PC-9 (cell line): ENCODE results near the gene GRIK3. TPM values are rescaled to one million over a fixed set of nuclear protein-coding genes. Genes with fewer than 3 reads are reported as not detected.

Experiments
- BruUV-seq: library from RNA; stranded (reverse); fragments of 400-500 nt; replicated peaks from 2 replicates; lab custom pipeline; 2021; lab: Mats Ljungman, UMichigan
- CTCF ChIA-PET: fragments of 300-600 bp; sonication (Branson Sonifier 250); formaldehyde crosslinking; loops from one replicate; lab custom pipeline; 2022; ENCODE audit warnings: antibody characterized with exemption; lab: Charles Lee
- POLR2A ChIA-PET: fragments of 300-600 bp; sonication (Branson Sonifier 250); formaldehyde crosslinking; loops from one replicate; lab custom pipeline; 2022; ENCODE audit warnings: antibody characterized with exemption; ENCODE audit not compliant: unreplicated experiment; lab: Charles Lee
- DNase-seq, 2 experiments: peaks; one replicate each; pipeline versions ENCODE4 v3.0.0 to v3.0.0-alpha.2; 2015 to 2022; ENCODE audit warnings: mixed read lengths in 1 of 2
- H2AFZ ChIP-seq: fragments of 200-600 bp; sonication (generic); 2 replicates; pipeline ENCODE4 v1.8.1; 2017; ENCODE audit warnings: antibody characterized with exemption
- H3F3A ChIP-seq: fragments of 200-600 bp; sonication (generic); 2 replicates; pipeline ENCODE4 v1.8.1; 2017; ENCODE audit warnings: antibody characterized with exemption, mild to moderate bottlenecking, low read depth; ENCODE audit not compliant: insufficient read depth
- H3K27ac ChIP-seq: fragments of 200-600 bp; sonication (generic); 2 replicates; pipeline ENCODE4 v1.6.1; 2016; ENCODE audit warnings: mixed run types
- H3K27me3 ChIP-seq: fragments of 200-600 bp; sonication (generic); 2 replicates; pipeline ENCODE4 v1.6.1; 2016; ENCODE audit warnings: low read depth, mixed run types; ENCODE audit not compliant: insufficient read depth
- H3K36me3 ChIP-seq: fragments of 200-600 bp; sonication (generic); 2 replicates; pipeline ENCODE4 v1.6.1; 2016; ENCODE audit warnings: low read depth, mixed run types
- H3K4me1 ChIP-seq: fragments of 200-600 bp; sonication (generic); replicated peaks from 2 replicates; pipeline ENCODE4 v1.6.1; 2016; ENCODE audit warnings: mixed run types; ENCODE audit not compliant: insufficient read depth
- H3K4me2 ChIP-seq: fragments of 200-600 bp; sonication (generic); 2 replicates; pipeline ENCODE4 v1.6.1; 2017; ENCODE audit warnings: mixed run types
- H3K4me3 ChIP-seq: fragments of 200-600 bp; sonication (generic); 2 replicates; pipeline ENCODE4 v1.6.1; 2016; ENCODE audit warnings: mixed run types
- H3K79me2 ChIP-seq: fragments of 200-600 bp; sonication (generic); 2 replicates; pipeline ENCODE4 v1.6.1; 2017; ENCODE audit warnings: low read depth, mixed run types
- H3K9me2 ChIP-seq: fragments of 200-600 bp; sonication (generic); 2 replicates; pipeline ENCODE4 v1.8.1; 2017; ENCODE audit warnings: mild to moderate bottlenecking; ENCODE audit not compliant: insufficient read depth
- H3K9me3 ChIP-seq: fragments of 200-600 bp; sonication (generic); 2 replicates; pipeline ENCODE4 v1.8.1; 2016; ENCODE audit warnings: low read depth; ENCODE audit not compliant: insufficient read depth
- H4K20me1 ChIP-seq: fragments of 200-600 bp; sonication (generic); 2 replicates; pipeline ENCODE4 v1.8.1; 2017; ENCODE audit not compliant: insufficient read depth
- CTCF ChIP-seq: fragments of 200-600 bp; sonication (generic); conservative IDR thresholded peaks from 2 replicates; pipeline ENCODE4 v1.6.1; 2017; ENCODE audit warnings: mixed run types, antibody characterized with exemption, mild to moderate bottlenecking, moderate library complexity
- EZH2 ChIP-seq: fragments of 200-600 bp; sonication (generic); IDR thresholded peaks from 2 replicates; pipeline ENCODE4 v1.8.0; 2017; ENCODE audit warnings: antibody characterized with exemption, low read depth
- intact Hi-C: fragments of 100-400 bp; cut with micrococcal nuclease; formaldehyde crosslinking; loops from one replicate; pipeline ENCODE4 v1.10.0; 2022; ENCODE audit not compliant: unreplicated experiment
- total RNA-seq: library from RNA; stranded (reverse); gene quantifications from 2 replicates; pipeline ENCODE4 v1.2.3, GENCODE V29; 2021

Gene GRIK3
- total RNA-seq, 1 experiment from 2014 or later, result not detected

- Histone ChIP-seq H3K9me2 (no peaks in the 10 kb centered on the region), H3K4me2 (no peak overlapping the region), H3K27me3 (peaks cover 74% of the 10 kb centered on the region), H3K79me2 (no peaks in the 10 kb centered on the region), H2AFZ (no peak overlapping the region), H3K27ac (no peak overlapping the region), H3K9me3 (no peaks in the 10 kb centered on the region), H3K36me3 (no peaks in the 10 kb centered on the region), H3K4me1 (no peaks in the 10 kb centered on the region), H3K4me3 (no peak overlapping the region), H3F3A (no peaks in the 10 kb centered on the region), H4K20me1 (no peaks in the 10 kb centered on the region)
- BruUV-seq, result no TSS peak
- POLR2A ChIA-PET, result no interaction called here
- no peak for TF ChIP-seq CTCF
- TF ChIP-seq EZH2, result no peak
- DNase-seq, result no peak
- intact Hi-C loops, result no loop called here
- CTCF ChIA-PET, result no interaction called here
Measured at GRCh38 chr1:36824390-36824861, 209.9 kb downstream of the GRIK3 start.

- intact Hi-C loops, result no loop called here
- H3K27ac ChIP-seq, result no peak overlapping the region
- no peak overlapping the region for H3K4me3 ChIP-seq
- BruUV-seq, result no TSS peak
- no peaks in the 10 kb centered on the region for H3K79me2 ChIP-seq
- no peak overlapping the region for H3K4me2 ChIP-seq
- H2AFZ ChIP-seq, result no peak overlapping the region
- no peaks in the 10 kb centered on the region for H4K20me1 ChIP-seq
- no peaks in the 10 kb centered on the region for H3K4me1 ChIP-seq
- ChIA-PET POLR2A (no interaction called here), CTCF (no interaction called here)
- DNase-seq, result no peak
- no peaks in the 10 kb centered on the region for H3K36me3 ChIP-seq
- H3F3A ChIP-seq, result no peaks in the 10 kb centered on the region
- no peaks in the 10 kb centered on the region for H3K9me3 ChIP-seq
- TF ChIP-seq EZH2, result no peak
- TF ChIP-seq CTCF, result no peak
- H3K9me2 ChIP-seq, result no peaks in the 10 kb centered on the region
- H3K27me3 ChIP-seq, result peaks cover 79% of the 10 kb centered on the region
Measured at GRCh38 chr1:36822648-36823047, 211.7 kb downstream of the GRIK3 start.

- TF ChIP-seq CTCF, result no peak
- no peak for TF ChIP-seq EZH2
- no TSS peak for BruUV-seq
- no peaks in the 10 kb centered on the region for H3K9me2 ChIP-seq
- H4K20me1 ChIP-seq, result no peaks in the 10 kb centered on the region
- peaks cover 71% of the 10 kb centered on the region for H3K27me3 ChIP-seq
- H2AFZ ChIP-seq, result no peak overlapping the region
- no peaks in the 10 kb centered on the region for H3K79me2 ChIP-seq
- CTCF ChIA-PET, result no interaction called here
- H3K36me3 ChIP-seq, result no peaks in the 10 kb centered on the region
- POLR2A ChIA-PET, result no interaction called here
- H3K4me2 ChIP-seq, result no peak overlapping the region
- intact Hi-C loops, result no loop called here
- H3K4me1 ChIP-seq, result no peaks in the 10 kb centered on the region
- H3K4me3 ChIP-seq, result no peak overlapping the region
- H3F3A ChIP-seq, result no peaks in the 10 kb centered on the region
- H3K9me3 ChIP-seq, result no peaks in the 10 kb centered on the region
- DNase-seq, result no peak
- H3K27ac ChIP-seq, result no peak overlapping the region
Measured at GRCh38 chr1:36821386-36821785, 212.9 kb downstream of the GRIK3 start.
